LoVo (cell line): Measurements from ENCODE around the gene WDR88.
"Not testable (repeated sequence)": the region's sequence is repeated elsewhere in the genome, so short reads cannot be mapped to it uniquely, and the experiment has no call there.

ENCODE experiments used
- DNase-seq: peaks from one replicate; pipeline ENCODE4 v3.0.0-alpha.2; 2016; ENCODE audit warnings: low spot score

WDR88 gene

DNA sequence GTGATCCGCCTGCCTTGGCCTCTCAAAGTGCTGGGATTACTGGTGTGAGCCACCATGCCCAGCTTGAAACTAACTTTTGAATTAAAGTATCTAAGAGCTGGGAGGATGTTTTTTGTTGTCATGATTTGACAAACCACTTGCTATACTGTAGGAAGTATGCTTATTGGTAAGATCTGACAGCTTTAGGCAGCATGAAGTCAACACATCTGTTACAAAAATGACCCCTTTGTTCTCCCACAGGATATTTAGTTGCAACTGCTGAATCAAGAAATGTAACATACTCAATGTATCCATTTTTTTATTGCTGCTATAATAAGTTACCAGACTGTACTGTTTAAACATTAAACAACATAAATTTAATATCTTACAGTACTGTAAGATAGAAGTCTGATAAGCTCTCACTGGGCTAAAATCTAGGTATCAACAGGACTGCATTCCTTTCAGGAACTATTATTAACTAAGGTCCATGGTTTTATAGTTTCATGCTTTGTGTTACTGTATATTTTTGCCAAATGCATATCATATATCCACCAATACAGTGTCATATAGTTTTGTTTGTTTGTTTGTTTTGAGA, 39.4 kb downstream of the WDR88 start:
- DNase-seq, result no peak

GRCh38 chr19:33171916-33172359, 40.0 kb downstream of the WDR88 start:
- DNase-seq, result no peak

- no peak for DNase-seq
These were observed 42.3 kb downstream of the WDR88 start for GRCh38 chr19:33174186-33174585.

GRCh38 chr19:33175156-33175782, 43.4 kb downstream of the WDR88 start:
- no peak for DNase-seq

DNA sequence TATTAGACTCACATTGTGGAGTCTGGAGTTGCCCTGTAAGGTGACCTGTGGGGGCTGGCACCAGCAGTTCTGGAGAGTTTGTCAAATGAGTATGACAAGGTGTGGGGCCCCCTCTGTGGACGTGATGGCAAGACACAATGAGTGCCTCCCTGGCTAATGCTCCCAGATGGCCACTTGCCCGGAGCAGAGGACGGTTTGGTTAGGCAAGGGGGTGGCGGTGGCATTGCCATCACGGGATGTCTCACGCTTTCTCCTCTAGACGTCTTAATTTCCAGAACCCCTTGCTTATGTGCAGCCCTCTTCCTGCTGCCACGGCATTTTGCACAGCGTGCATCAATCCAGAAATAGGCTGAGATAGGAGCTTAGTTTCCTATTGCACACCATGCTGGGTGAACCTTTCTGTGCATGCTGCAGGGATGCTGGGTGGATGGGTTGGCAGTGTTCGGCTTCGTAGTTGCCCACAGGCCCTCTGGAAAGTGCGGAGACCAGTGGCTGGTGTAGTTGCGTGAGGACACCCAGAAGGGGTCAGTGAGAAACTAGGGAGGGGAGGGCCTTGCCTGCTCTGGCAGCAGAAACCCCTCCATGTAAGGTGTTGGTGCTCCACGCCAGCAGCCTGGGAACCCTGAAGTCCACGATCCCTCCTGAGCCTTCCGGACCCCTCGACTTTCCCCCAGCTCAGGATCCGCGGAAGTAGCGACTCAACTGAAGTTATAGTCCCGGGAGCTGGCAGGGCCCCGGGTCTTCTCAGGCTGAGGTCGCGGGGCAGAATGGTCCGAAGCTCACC, 44.2 kb downstream of the WDR88 start:
- peak; percentile 26 for DNase-seq

GRCh38 chr19:33176670-33177416, 44.9 kb downstream of the WDR88 start:
- peak; percentile 95 for DNase-seq

GRCh38 chr19:33177417-33177979, 45.6 kb downstream of the WDR88 start:
- DNase-seq, result peak; percentile 72

DNA sequence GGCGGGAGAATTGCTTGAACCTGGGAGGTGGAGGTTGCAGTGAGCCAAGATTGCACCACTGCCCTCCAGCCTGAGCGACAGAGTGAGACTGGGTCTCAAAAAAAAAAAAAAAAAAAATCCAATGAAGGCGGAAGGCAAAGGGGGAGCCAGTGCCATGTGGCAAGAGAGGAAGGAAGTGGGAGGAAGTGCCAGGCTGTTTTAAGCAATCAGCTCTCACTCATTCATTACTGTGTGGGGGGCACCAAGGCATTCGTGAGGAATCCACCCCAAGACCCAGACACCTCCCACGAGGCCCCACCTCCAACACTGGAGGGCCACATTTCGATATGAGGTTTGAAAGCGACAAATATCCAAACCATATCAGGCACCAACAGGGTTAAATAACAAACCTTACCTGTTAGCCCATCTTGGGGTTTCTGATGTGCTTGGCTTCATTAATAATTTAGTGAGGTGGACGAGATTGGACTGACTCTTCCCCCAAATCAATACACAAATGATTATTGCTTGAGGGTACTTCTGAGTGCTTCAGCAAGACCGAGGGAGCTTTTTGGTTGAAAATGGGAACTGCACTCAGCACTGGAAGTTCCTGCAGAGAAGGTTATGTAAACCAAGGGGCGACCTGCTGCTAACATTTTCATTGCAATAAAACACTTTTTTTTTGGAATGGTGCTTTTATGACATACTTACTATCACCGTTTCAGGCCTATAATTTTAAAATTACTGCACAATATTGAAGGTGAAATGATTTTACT, 54.7 kb downstream of the WDR88 start:
- DNase-seq, result no peak

DNA sequence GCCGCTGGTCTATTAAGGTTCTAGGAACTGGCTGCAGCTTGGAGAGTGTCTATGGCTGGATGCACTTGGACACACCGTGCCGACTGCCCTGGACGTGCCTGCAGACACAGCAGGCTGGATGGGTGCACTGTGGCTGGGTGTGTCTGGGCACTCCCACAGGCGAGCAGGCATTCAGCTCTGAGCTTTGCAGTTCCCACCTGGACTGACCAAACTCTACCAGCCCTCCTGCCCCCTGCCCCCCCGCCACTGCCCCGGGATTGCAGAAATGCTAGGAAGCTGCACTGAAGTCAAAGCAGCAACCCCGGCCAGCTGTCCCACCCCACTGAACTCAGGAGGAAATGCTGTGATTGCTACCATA, 55.2 kb downstream of the WDR88 start:
- no peak for DNase-seq

DNA sequence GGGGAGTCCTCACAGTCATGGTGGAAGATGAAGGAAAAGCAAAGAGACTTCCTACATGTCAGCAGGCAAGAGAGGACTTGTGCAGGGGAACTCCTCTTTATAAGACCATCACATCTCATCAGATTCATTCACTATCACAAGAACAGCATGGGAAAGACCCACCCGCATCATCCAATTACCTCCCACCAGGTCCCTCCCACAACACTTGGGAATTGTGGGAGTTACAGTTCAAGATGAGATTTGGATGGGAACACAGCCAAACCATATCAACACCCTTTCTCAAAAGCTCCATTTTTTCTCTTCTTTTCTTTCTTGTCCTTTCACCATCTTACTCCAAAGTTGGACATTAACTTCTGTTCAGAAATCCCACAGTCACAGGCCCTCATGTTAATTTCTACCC, 57.5 kb downstream of the WDR88 start:
- DNase-seq, result no peak

DNA sequence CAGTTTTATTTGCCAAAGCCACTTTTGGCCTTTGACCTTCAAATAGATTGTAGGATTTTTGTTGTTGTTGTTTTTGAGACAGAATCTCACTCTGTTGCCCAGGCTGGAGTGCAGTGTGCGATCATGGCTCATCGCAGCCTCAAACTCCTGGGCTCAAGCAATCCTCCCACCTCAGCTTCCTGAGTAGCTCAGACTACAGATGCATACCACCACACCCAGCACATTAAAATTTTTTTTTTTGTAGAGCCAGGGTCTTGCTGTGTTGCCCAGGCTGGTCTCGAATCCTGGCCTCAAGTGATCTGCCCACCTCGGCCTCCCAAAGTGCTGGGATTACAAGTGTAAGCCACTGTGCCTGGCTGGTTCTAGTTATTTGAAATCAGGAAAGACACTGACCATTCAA, 59.2 kb downstream of the WDR88 start:
- DNase-seq, result not testable (repeated sequence)

DNA sequence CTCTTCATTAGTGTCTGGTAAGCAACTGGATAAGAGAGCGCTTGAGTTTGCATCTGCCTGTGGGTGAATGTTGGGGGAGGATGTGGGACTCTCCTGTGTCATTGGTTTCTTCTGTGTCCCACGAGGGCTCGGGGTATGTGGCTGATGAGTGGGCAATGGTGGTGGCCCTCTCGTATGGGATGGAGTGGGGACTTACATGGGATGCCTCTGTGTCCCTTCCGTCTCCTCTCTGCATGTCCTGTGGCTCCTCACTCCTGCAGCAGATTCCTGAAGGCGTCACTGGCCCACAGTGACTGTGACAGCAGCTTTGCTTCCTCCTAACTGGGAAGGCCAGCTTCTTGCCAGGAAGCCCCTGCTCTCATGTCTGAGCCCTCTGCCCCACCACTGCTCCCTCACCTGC, 59.6 kb downstream of the WDR88 start:
- DNase-seq, result no peak

DNA sequence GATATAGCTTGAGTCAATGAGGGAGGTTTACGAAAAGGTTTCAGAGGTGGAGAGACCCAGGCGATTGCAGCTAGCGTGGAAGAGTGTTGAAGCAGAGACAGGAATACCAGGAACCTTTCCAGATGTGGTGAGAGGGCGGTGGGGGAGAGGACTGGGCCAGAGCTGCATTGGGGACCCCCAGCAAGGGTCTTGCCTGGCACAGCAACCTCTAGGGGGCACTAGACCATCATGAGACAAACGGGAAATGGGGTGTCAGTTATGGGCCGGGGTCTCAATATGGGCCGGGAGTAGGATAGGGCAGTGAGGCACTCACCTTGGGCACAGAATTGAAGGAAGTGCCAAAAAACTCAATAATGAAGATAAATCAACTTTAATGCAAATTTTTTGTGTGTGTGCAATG, 60.1 kb downstream of the WDR88 start:
- DNase-seq, result no peak

- DNase-seq, result no peak
These were observed 61.5 kb downstream of the WDR88 start for GRCh38 chr19:33193269-33193864.

DNA sequence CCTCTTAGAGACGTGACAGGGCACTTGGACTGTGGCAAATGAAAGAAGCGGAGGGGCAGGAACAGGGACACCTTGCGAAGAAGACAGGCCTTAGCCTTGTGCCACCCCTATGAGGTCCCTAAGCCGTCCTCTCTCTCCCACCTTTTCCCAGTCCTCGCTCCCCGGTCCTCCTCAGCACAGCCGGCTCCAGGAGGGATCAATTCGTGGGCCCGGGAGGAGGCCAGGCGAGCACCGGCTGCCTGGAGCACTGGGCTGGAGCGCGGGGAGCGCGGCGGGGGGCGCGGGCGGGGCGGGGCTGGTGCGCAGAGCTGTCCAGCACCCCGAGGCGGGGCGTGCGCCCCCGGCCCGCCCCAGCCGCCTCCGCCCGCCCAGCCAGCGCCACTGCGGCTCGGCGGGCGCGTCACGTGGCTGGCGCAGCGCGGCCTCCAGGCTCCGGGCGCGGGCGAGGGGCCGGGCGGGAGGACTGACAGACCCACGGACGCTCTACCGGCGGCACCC, 62.0 kb downstream of the WDR88 start, which contains the start of gene LRP3:
TSS of gene LRP3 (plus strand) at position 466 of the 498 bp plus-strand sequence. CDS start 456 bp downstream, outside the sequence.
- peak; percentile 35 for DNase-seq

DNA sequence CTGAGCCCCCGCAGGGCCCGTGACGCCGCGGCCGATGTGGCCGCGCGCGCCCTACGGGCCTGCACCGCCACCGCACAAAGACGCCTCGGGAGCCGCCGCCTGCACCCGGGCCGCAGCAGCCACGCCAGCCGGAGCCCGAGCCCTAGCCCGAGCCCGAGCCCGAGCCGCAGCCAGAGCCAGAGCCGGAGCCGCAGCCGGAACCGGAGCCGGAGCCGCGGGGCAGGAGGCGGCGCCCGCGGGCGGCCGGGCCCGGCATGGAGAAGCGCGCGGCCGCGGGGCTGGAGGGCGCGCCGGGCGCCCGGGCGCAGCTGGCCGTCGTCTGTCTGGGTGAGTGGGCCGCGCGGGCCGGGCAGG, 62.6 kb downstream of the WDR88 start:
- no peak for DNase-seq

- peak; percentile 22 for DNase-seq
These were observed 63.2 kb downstream of the WDR88 start for GRCh38 chr19:33194886-33195644.

- DNase-seq, result no peak
These were observed 63.9 kb downstream of the WDR88 start for GRCh38 chr19:33195645-33196347.

- DNase-seq, result no peak
These were observed 64.7 kb downstream of the WDR88 start for GRCh38 chr19:33196446-33197193.
